ENCODE data around the gene NEURL3. TPM values are rescaled to one million over a fixed set of nuclear protein-coding genes. Genes with fewer than 3 reads are reported as not detected.

The NEURL3 gene
- total and polyA plus RNA-seq, 2 of the 4 experiments (the other 2 are of a cell fraction), result not detected

DNA sequence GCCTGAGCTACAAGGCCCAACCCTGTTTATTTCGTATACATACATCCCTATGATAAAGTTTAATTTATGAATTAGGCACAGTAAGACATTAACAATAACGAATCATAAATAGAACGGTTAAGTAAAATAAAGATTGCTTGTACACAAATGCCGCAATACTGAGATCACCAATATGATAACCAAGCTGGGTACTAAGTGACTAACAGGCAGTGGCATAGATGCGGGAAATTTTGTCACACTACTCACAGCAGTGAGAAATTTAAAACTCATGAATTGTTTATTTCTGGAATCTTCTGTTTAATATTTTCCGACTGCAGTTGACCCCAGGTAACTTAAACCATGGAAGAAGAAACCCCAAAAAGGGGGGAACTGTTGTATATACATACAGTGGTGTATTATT is 33.4 kb downstream of the NEURL3 start:
- WGBS, 2 experiments (ENCODE audit: extremely low coverage in 2 of 2, insufficient read length in 1 of 2), result no CpG with 5 or more reads among the region's 6 CpGs
- H2BK20ac ChIP-seq (ENCODE audit: low read depth, low read length), result no peak overlapping the region
- H2BK120ac ChIP-seq (ENCODE audit: low read depth, low read length), result no peak overlapping the region
- H3K9me1 ChIP-seq (ENCODE audit: insufficient read depth, low read length), result no peaks in the 10 kb centered on the region
- H4K8ac ChIP-seq (ENCODE audit: low read depth in 2 of 2, low read length in 2 of 2), result no peak overlapping the region
- H3K9me3 ChIP-seq (ENCODE audit: control insufficient read depth, insufficient read depth, low read length), result no peaks in the 10 kb centered on the region
- TF ChIP-seq RCOR1 (IDR thresholded peaks at IDR 0.05; ENCODE audit: insufficient replicate concordance, low read length) (no peak), BHLHE40 (IDR thresholded peaks at IDR 0.05; ENCODE audit: low read depth, low read length) (no peak), RAD21 (IDR thresholded peaks at IDR 0.05; ENCODE audit: low read length) (no peak), FOS (IDR thresholded peaks at IDR 0.05; ENCODE audit: low read depth, low read length) (no peak), MAFK (IDR thresholded peaks at IDR 0.05; ENCODE audit: low read depth, low read length) (no peak), MXI1 (IDR thresholded peaks at IDR 0.05; ENCODE audit: borderline replicate concordance, low read depth, low read length) (no peak)
- TF ChIP-seq, protein P1, sequence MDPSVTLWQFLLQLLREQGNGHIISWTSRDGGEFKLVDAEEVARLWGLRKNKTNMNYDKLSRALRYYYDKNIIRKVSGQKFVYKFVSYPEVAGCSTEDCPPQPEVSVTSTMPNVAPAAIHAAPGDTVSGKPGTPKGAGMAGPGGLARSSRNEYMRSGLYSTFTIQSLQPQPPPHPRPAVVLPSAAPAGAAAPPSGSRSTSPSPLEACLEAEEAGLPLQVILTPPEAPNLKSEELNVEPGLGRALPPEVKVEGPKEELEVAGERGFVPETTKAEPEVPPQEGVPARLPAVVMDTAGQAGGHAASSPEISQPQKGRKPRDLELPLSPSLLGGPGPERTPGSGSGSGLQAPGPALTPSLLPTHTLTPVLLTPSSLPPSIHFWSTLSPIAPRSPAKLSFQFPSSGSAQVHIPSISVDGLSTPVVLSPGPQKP (IDR thresholded peaks at IDR 0.05; ENCODE audit: borderline replicate concordance, low read depth, low read length), result no peak
- TF ChIP-seq, protein P2, sequence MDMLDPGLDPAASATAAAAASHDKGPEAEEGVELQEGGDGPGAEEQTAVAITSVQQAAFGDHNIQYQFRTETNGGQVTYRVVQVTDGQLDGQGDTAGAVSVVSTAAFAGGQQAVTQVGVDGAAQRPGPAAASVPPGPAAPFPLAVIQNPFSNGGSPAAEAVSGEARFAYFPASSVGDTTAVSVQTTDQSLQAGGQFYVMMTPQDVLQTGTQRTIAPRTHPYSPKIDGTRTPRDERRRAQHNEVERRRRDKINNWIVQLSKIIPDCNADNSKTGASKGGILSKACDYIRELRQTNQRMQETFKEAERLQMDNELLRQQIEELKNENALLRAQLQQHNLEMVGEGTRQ (IDR thresholded peaks at IDR 0.05; ENCODE audit: low read depth, low read length), result no peak
- H2AFZ ChIP-seq (replicated peaks; ENCODE audit: low read length, poor library complexity), result no peak overlapping the region
- CTCF ChIA-PET, result no interaction called here
- ATAC-seq (ENCODE audit: low read depth) (no peak), DNase-seq (no peak)
- in situ Hi-C loops (cut with MboI; ENCODE audit: low sequenced_read_pairs) (no loop called here), intact Hi-C loops (cut with micrococcal nuclease) (no loop called here), dilution Hi-C loops (cut with HindIII; ENCODE audit: low sequenced_read_pairs, unreplicated experiment) (no loop called here)
- no peak overlapping the region for H2BK5ac ChIP-seq (ENCODE audit: low read depth, low read length, poor library complexity, severe bottlenecking)
- H3K4me1 ChIP-seq (ENCODE audit: control insufficient read depth, insufficient read depth, low read length), result no peaks in the 10 kb centered on the region; the same call in 1 of the 2 replicates
- BruUV-seq (replicated peaks), result no TSS peak
- H2AK9ac ChIP-seq (replicated peaks; ENCODE audit: low read depth, low read length, poor library complexity), result no peak overlapping the region
- no peak overlapping the region for H3K14ac ChIP-seq (replicated peaks; ENCODE audit: low read depth, low read length)
- no peaks in the 10 kb centered on the region for H3K79me1 ChIP-seq (ENCODE audit: low read depth in 1 of 2, low read length in 2 of 2)
- no peak overlapping the region for H4K91ac ChIP-seq (ENCODE audit: insufficient read depth, low read depth, low read length)
- no peaks in the 10 kb centered on the region for H4K20me1 ChIP-seq (ENCODE audit: insufficient read depth, low read length)
- no peak overlapping the region for H3K4me2 ChIP-seq (ENCODE audit: low read depth, low read length)
- H3K27ac ChIP-seq (ENCODE audit: insufficient read depth, low read length), result no peak overlapping the region
- H3K56ac ChIP-seq (ENCODE audit: extremely low read depth, insufficient read depth, low read length), result no peak overlapping the region
- no peak overlapping the region for H2AK5ac ChIP-seq (ENCODE audit: low read depth, low read length)
- no peak overlapping the region for H4K5ac ChIP-seq (ENCODE audit: low read depth, low read length)
- no peak overlapping the region for H3K4me3 ChIP-seq (ENCODE audit: insufficient read depth, low read depth, low read length)
- no peak overlapping the region for H3K23ac ChIP-seq (ENCODE audit: low read depth, low read length)
- POLR2A ChIA-PET (ENCODE audit: unreplicated experiment), result no interaction called here
- H3K18ac ChIP-seq (ENCODE audit: low read depth, low read length), result no peak overlapping the region
- H3K9ac ChIP-seq (ENCODE audit: low read depth, low read length), result no peak overlapping the region
- no peaks in the 10 kb centered on the region for H3K36me3 ChIP-seq (ENCODE audit: control insufficient read depth, insufficient read depth, low read length)
- H2BK15ac ChIP-seq (ENCODE audit: low read depth, low read length), result no peak overlapping the region
- no peak overlapping the region for H3K4ac ChIP-seq (ENCODE audit: low read depth, low read length)
- peaks cover 22% of the 10 kb centered on the region for H3K27me3 ChIP-seq (ENCODE audit: control insufficient read depth, insufficient read depth, low read length)
